GM19238 (cell line): Measurements from ENCODE around the gene ZFC3H1.
"Not testable (repeated sequence)": the region's sequence is repeated elsewhere in the genome, so short reads cannot be mapped to it uniquely, and the experiment has no call there.

Source experiments
- DNase-seq: peaks from one replicate; pipeline ENCODE4 v3.0.0; 2011; ENCODE audit warnings: low spot score; ENCODE audit not compliant: insufficient read length

ZFC3H1 gene

GRCh38 chr12:71578694-71579258 lies 84.9 kb downstream of the ZFC3H1 start:
- DNase-seq: no peak

- no peak for DNase-seq
These were observed 87.2 kb downstream of the ZFC3H1 start for GRCh38 chr12:71576496-71576895.

GRCh38 chr12:71569885-71570284 lies 93.8 kb downstream of the ZFC3H1 start:
- not testable (repeated sequence) for DNase-seq

GRCh38 chr12:71567537-71567936 lies 96.1 kb downstream of the ZFC3H1 start:
- no peak for DNase-seq

DNA sequence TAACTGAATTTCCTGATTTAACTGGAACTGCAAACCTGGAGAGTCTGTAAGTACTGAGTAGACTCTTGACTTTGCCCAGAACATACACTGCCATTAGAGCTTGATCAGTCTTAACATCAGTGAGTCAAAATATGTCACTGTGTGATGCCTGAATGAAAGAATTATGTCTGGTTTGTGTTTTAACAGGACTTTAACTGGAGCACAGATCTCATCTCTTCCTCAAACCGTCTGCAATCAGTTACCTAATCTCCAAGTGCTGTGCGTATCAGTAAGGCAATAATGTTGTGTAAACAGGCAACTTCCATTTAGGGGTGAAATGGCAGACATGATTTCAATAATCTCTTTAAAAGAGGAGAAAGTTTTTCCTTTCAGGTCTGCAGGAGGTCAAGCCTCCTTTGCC lies 97.0 kb downstream of the ZFC3H1 start:
- no peak for DNase-seq

- no peak for DNase-seq
These were observed 98.1 kb downstream of the ZFC3H1 start for GRCh38 chr12:71565535-71565934.

DNA sequence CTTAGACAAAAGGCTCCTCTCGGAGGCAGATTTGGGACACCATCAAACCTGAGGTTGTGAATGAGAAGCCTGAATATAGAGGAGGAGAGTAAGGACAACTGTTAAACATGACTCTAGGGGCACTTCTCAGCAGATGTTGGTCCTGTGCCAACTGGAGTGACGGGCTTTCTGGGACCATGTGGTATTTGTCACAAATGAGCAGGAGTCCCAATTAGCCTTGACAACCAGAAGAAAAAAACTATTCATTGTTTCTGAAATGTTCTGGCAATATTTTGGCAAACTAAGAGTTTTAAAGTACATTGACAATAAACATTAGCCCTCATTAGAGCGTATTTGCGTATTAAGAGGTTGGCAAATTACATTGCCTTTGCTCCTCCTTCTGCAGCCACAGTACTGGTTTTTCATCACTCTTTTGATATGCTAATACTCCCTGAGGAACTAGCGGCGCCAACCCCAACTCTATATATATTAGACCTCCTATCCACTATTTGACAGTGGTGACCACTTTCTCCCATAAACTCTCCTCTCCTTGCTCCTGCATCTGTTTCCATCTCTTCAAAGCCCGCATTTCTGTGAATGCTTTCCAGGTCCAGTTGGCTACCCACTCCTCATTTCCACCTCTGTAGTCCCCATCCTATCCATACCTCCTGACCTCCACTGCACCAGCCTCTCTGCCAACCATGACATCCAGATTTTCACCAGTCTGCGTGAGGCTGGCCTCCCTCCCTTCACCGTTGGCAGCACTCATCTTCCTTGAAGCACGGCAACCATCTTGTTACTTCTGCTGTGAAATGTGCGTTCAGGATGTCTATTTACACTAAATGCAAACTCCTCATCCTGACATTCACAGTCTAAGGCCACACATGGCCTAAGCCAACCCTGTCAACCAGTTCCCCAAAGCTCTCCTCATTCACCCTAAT lies 100.7 kb downstream of the ZFC3H1 start:
- DNase-seq: no peak
